PC-9 (cell line): ENCODE data around the gene ACSL3. TPM values are rescaled to one million over a fixed set of nuclear protein-coding genes. Genes with fewer than 3 reads are reported as not detected.
A peak's percentile ranks its signal among the peaks of the same experiment; 100 is the strongest.

Experiments used
- BruUV-seq: library from RNA; stranded (reverse); fragments of 400-500 nt; replicated peaks from 2 replicates; lab custom pipeline; 2021; lab: Mats Ljungman, UMichigan
- CTCF ChIA-PET: fragments of 300-600 bp; sonication (Branson Sonifier 250); formaldehyde crosslinking; loops from one replicate; lab custom pipeline; 2022; ENCODE audit warnings: antibody characterized with exemption; lab: Charles Lee
- POLR2A ChIA-PET: fragments of 300-600 bp; sonication (Branson Sonifier 250); formaldehyde crosslinking; loops from one replicate; lab custom pipeline; 2022; ENCODE audit warnings: antibody characterized with exemption; ENCODE audit not compliant: unreplicated experiment; lab: Charles Lee
- DNase-seq, 2 experiments: peaks; one replicate each; pipeline versions ENCODE4 v3.0.0 to v3.0.0-alpha.2; 2015 to 2022; ENCODE audit warnings: mixed read lengths in 1 of 2
- H2AFZ ChIP-seq: fragments of 200-600 bp; sonication (generic); 2 replicates; pipeline ENCODE4 v1.8.1; 2017; ENCODE audit warnings: antibody characterized with exemption
- H3F3A ChIP-seq: fragments of 200-600 bp; sonication (generic); 2 replicates; pipeline ENCODE4 v1.8.1; 2017; ENCODE audit warnings: antibody characterized with exemption, mild to moderate bottlenecking, low read depth; ENCODE audit not compliant: insufficient read depth
- H3K27ac ChIP-seq: fragments of 200-600 bp; sonication (generic); 2 replicates; pipeline ENCODE4 v1.6.1; 2016; ENCODE audit warnings: mixed run types
- H3K27me3 ChIP-seq: fragments of 200-600 bp; sonication (generic); 2 replicates; pipeline ENCODE4 v1.6.1; 2016; ENCODE audit warnings: low read depth, mixed run types; ENCODE audit not compliant: insufficient read depth
- H3K36me3 ChIP-seq: fragments of 200-600 bp; sonication (generic); 2 replicates; pipeline ENCODE4 v1.6.1; 2016; ENCODE audit warnings: low read depth, mixed run types
- H3K4me1 ChIP-seq: fragments of 200-600 bp; sonication (generic); replicated peaks from 2 replicates; pipeline ENCODE4 v1.6.1; 2016; ENCODE audit warnings: mixed run types; ENCODE audit not compliant: insufficient read depth
- H3K4me2 ChIP-seq: fragments of 200-600 bp; sonication (generic); 2 replicates; pipeline ENCODE4 v1.6.1; 2017; ENCODE audit warnings: mixed run types
- H3K4me3 ChIP-seq: fragments of 200-600 bp; sonication (generic); 2 replicates; pipeline ENCODE4 v1.6.1; 2016; ENCODE audit warnings: mixed run types
- H3K79me2 ChIP-seq: fragments of 200-600 bp; sonication (generic); 2 replicates; pipeline ENCODE4 v1.6.1; 2017; ENCODE audit warnings: low read depth, mixed run types
- H3K9me2 ChIP-seq: fragments of 200-600 bp; sonication (generic); 2 replicates; pipeline ENCODE4 v1.8.1; 2017; ENCODE audit warnings: mild to moderate bottlenecking; ENCODE audit not compliant: insufficient read depth
- H3K9me3 ChIP-seq: fragments of 200-600 bp; sonication (generic); 2 replicates; pipeline ENCODE4 v1.8.1; 2016; ENCODE audit warnings: low read depth; ENCODE audit not compliant: insufficient read depth
- H4K20me1 ChIP-seq: fragments of 200-600 bp; sonication (generic); 2 replicates; pipeline ENCODE4 v1.8.1; 2017; ENCODE audit not compliant: insufficient read depth
- CTCF ChIP-seq: fragments of 200-600 bp; sonication (generic); conservative IDR thresholded peaks from 2 replicates; pipeline ENCODE4 v1.6.1; 2017; ENCODE audit warnings: mixed run types, antibody characterized with exemption, mild to moderate bottlenecking, moderate library complexity
- EZH2 ChIP-seq: fragments of 200-600 bp; sonication (generic); IDR thresholded peaks from 2 replicates; pipeline ENCODE4 v1.8.0; 2017; ENCODE audit warnings: antibody characterized with exemption, low read depth
- intact Hi-C: fragments of 100-400 bp; cut with micrococcal nuclease; formaldehyde crosslinking; loops from one replicate; pipeline ENCODE4 v1.10.0; 2022; ENCODE audit not compliant: unreplicated experiment
- total RNA-seq: library from RNA; stranded (reverse); gene quantifications from 2 replicates; pipeline ENCODE4 v1.2.3, GENCODE V29; 2021

The ACSL3 gene
- total RNA-seq, 1 experiment from 2014 or later, result 446 TPM

- intact Hi-C loops, result no loop called here
- no TSS peak for BruUV-seq
- peak overlapping the region; percentile 18 for H3K4me2 ChIP-seq
- TF ChIP-seq EZH2 (no peak), CTCF (no peak)
- no peak overlapping the region for H2AFZ ChIP-seq
- no peaks in the 10 kb centered on the region for H4K20me1 ChIP-seq
- H3F3A ChIP-seq, result peaks cover 30% of the 10 kb centered on the region
- no peaks in the 10 kb centered on the region for H3K9me2 ChIP-seq
- CTCF ChIA-PET, result interaction anchor here (0.5 kb wide), 1 partner anchor 94 kb away, joined by 5 read pairs; no protein-coding TSS in a partner anchor
- DNase-seq, result peak in 1 of 2 experiments; percentile 89
- no peaks in the 10 kb centered on the region for H3K36me3 ChIP-seq
- H3K27me3 ChIP-seq, result no peaks in the 10 kb centered on the region
- POLR2A ChIA-PET, result interaction anchor here (0.6 kb wide), 2 partner anchors 128 to 306 kb away, joined by 5 to 9 read pairs; no protein-coding TSS in a partner anchor
- H3K9me3 ChIP-seq, result no peaks in the 10 kb centered on the region; the same call in 1 of the 2 replicates
- H3K27ac ChIP-seq, result 0 out of 2 replicates have a peak overlapping the region, but pooled peaks have one; percentile 2
- H3K4me1 ChIP-seq, result peaks cover 20% of the 10 kb centered on the region
- no peaks in the 10 kb centered on the region for H3K79me2 ChIP-seq
- H3K4me3 ChIP-seq, result no peak overlapping the region
These were observed 47.5 kb upstream of the ACSL3 start for GRCh38 chr2:222813177-222813843.

- DNase-seq, result peak in 1 of 2 experiments; percentile 84
These were observed 41.0 kb upstream of the ACSL3 start for GRCh38 chr2:222819722-222820333.

More at GRCh38 chr2:222819722-222820333, 41.0 kb upstream of the ACSL3 start:
- Histone ChIP-seq H3K27ac (peak overlapping the region; percentile 36), H3K4me3 (no peak overlapping the region), H3K4me1 (peaks cover 17% of the 10 kb centered on the region), H3K36me3 (no peaks in the 10 kb centered on the region), H3F3A (peaks cover 15% of the 10 kb centered on the region; the same call in 1 of the 2 replicates), H2AFZ (peak overlapping the region; percentile 23; the same call in 1 of the 2 replicates), H4K20me1 (no peaks in the 10 kb centered on the region), H3K9me3 (no peaks in the 10 kb centered on the region), H3K9me2 (no peaks in the 10 kb centered on the region), H3K27me3 (no peaks in the 10 kb centered on the region), H3K79me2 (no peaks in the 10 kb centered on the region), H3K4me2 (peak overlapping the region; percentile 41)
- POLR2A ChIA-PET, result interaction anchor here (0.6 kb wide), 1 partner anchor 23 kb away, joined by 3 read pairs; no protein-coding TSS in a partner anchor
- intact Hi-C loops, result loop anchor here (1.0 kb wide), 1 partner anchor 14 kb away; no protein-coding TSS in a partner anchor
- TF ChIP-seq EZH2, result no peak
- TF ChIP-seq CTCF, result no peak
- CTCF ChIA-PET, result no interaction called here
- BruUV-seq, result no TSS peak
